IMR-90 (cell line): ENCODE measurements around the gene STAMBPL1. TPM values are rescaled to one million over a fixed set of nuclear protein-coding genes. Genes with fewer than 3 reads are reported as not detected.

Experiments
- ATAC-seq: fragments of 200-7000 bp; cut with Tn5 transposase; 2 replicates; pipeline ENCODE4 v1.9.1; 2020; ENCODE audit warnings: low read depth, mild to moderate bottlenecking, moderate library complexity
- BruUV-seq: library from RNA; stranded (reverse); fragments of 400-500 nt; replicated peaks from 2 replicates; lab custom pipeline; 2021; lab: Mats Ljungman, UMichigan
- CTCF ChIA-PET: fragments of 300-600 bp; formaldehyde crosslinking; extraction: SDS; loops from one replicate; lab custom pipeline; 2021; ENCODE audit warnings: antibody characterized with exemption; lab: Yijun Ruan, JAX
- POLR2A ChIA-PET: fragments of 300-600 bp; sonication (Branson Sonifier 250); formaldehyde crosslinking; loops from one replicate; lab custom pipeline; 2022; ENCODE audit warnings: antibody characterized with exemption; ENCODE audit not compliant: unreplicated experiment; lab: Charles Lee
- DNase-seq: peaks from one replicate; pipeline ENCODE4 v3.0.0; 2013
- H2AFZ ChIP-seq: replicated peaks from 2 replicates; pipeline ENCODE3; 2013; ENCODE audit warnings: low read length, mild to moderate bottlenecking; ENCODE audit not compliant: poor library complexity
- H2AK5ac ChIP-seq: 2 replicates; pipeline ENCODE4 v1.6.1; 2013; ENCODE audit warnings: low read depth, low read length, inconsistent platforms
- H2AK9ac ChIP-seq: replicated peaks from 2 replicates; pipeline ENCODE3; 2013; ENCODE audit warnings: mild to moderate bottlenecking, low read depth, low read length, moderate library complexity; ENCODE audit not compliant: poor library complexity
- H2BK120ac ChIP-seq: 2 replicates; pipeline ENCODE4 v1.6.1; 2013; ENCODE audit warnings: low read depth, low read length, inconsistent platforms
- H2BK15ac ChIP-seq: 3 replicates; pipeline ENCODE4 v1.6.1; 2013; ENCODE audit warnings: low read depth, low read length, inconsistent platforms
- H2BK20ac ChIP-seq: 2 replicates; pipeline ENCODE4 v1.6.1; 2013; ENCODE audit warnings: low read depth, mild to moderate bottlenecking, inconsistent platforms, low read length, moderate library complexity
- H2BK5ac ChIP-seq: 2 replicates; pipeline ENCODE4 v1.6.1; 2013; ENCODE audit warnings: mild to moderate bottlenecking, low read depth, low read length, inconsistent platforms; ENCODE audit not compliant: poor library complexity, severe bottlenecking
- H3K14ac ChIP-seq: replicated peaks from 2 replicates; pipeline ENCODE4 v1.6.1; 2013; ENCODE audit warnings: low read depth, low read length, inconsistent platforms
- H3K18ac ChIP-seq: 2 replicates; pipeline ENCODE4 v1.6.1; 2013; ENCODE audit warnings: low read depth, low read length, control low read depth
- H3K23ac ChIP-seq: 2 replicates; pipeline ENCODE4 v1.6.1; 2013; ENCODE audit warnings: low read depth, low read length, inconsistent platforms
- H3K27ac ChIP-seq: 2 replicates; pipeline ENCODE4 v1.5.1; 2013; ENCODE audit warnings: mild to moderate bottlenecking, control low read depth, low read length; ENCODE audit not compliant: insufficient read depth
- H3K27me3 ChIP-seq: 2 replicates; pipeline ENCODE4 v1.6.1; 2013; ENCODE audit warnings: low read length; ENCODE audit not compliant: control insufficient read depth, insufficient read depth
- H3K36me3 ChIP-seq: 2 replicates; pipeline ENCODE4 v1.6.1; 2013; ENCODE audit warnings: low read length, mixed read lengths; ENCODE audit not compliant: control insufficient read depth, insufficient read depth
- H3K4ac ChIP-seq: 2 replicates; pipeline ENCODE4 v1.6.1; 2013; ENCODE audit warnings: low read depth, low read length, inconsistent platforms
- H3K4me1 ChIP-seq: 2 replicates; pipeline ENCODE4 v1.6.1; 2013; ENCODE audit warnings: low read length, mixed read lengths; ENCODE audit not compliant: control insufficient read depth, insufficient read depth
- H3K4me2 ChIP-seq: 2 replicates; pipeline ENCODE4 v1.6.1; 2013; ENCODE audit warnings: low read depth, mild to moderate bottlenecking, control low read depth, low read length, moderate library complexity
- H3K4me3 ChIP-seq: 2 replicates; pipeline ENCODE4 v1.5.1; 2013; ENCODE audit warnings: low read depth, mild to moderate bottlenecking, control low read depth, low read length, moderate library complexity; ENCODE audit not compliant: insufficient read depth
- H3K56ac ChIP-seq: 2 replicates; pipeline ENCODE4 v1.6.1; 2013; ENCODE audit warnings: low read length, inconsistent platforms; ENCODE audit not compliant: insufficient read depth; ENCODE audit errors: extremely low read depth
- H3K79me1 ChIP-seq, 2 experiments: 2 replicates each; pipeline ENCODE4 v1.6.1; 2013; ENCODE audit warnings: low read length in 2 of 2, inconsistent platforms in 1 of 2, low read depth in 1 of 2
- H3K9ac ChIP-seq: 2 replicates; pipeline ENCODE4 v1.6.1; 2013; ENCODE audit warnings: low read depth, low read length, control low read depth
- H3K9me1 ChIP-seq: 2 replicates; pipeline ENCODE4 v1.6.1; 2013; ENCODE audit warnings: low read length, inconsistent platforms; ENCODE audit not compliant: insufficient read depth
- H3K9me3 ChIP-seq: 2 replicates; pipeline ENCODE4 v1.6.1; 2013; ENCODE audit warnings: low read length; ENCODE audit not compliant: control insufficient read depth, insufficient read depth
- H4K20me1 ChIP-seq: 2 replicates; pipeline ENCODE4 v1.6.1; 2013; ENCODE audit warnings: low read length, inconsistent platforms; ENCODE audit not compliant: insufficient read depth
- H4K5ac ChIP-seq: 2 replicates; pipeline ENCODE4 v1.6.1; 2013; ENCODE audit warnings: mild to moderate bottlenecking, low read depth, low read length, control low read depth
- H4K8ac ChIP-seq, 2 experiments: 2 replicates each; pipeline ENCODE4 v1.6.1; 2013; ENCODE audit warnings: low read depth in 2 of 2, low read length in 2 of 2, control low read depth in 1 of 2, inconsistent platforms in 1 of 2
- H4K91ac ChIP-seq: 2 replicates; pipeline ENCODE4 v1.6.1; 2013; ENCODE audit warnings: low read depth, low read length, inconsistent platforms; ENCODE audit not compliant: insufficient read depth
- BHLHE40 ChIP-seq: fragments of 150-350 bp; IDR thresholded peaks from 2 replicates; pipeline ENCODE4 v1.6.1; 2016; ENCODE audit warnings: mild to moderate bottlenecking, low read depth, low read length
- CEBPB ChIP-seq: IDR thresholded peaks from 2 replicates; pipeline ENCODE4 v1.6.1; 2012; ENCODE audit warnings: low read depth, low read length, improper control_type of control experiment
- CHD1 ChIP-seq: IDR thresholded peaks from 2 replicates; pipeline ENCODE4 v1.6.1; 2012; ENCODE audit warnings: low read depth, low read length, improper control_type of control experiment
- FOS ChIP-seq: fragments of 150-350 bp; IDR thresholded peaks from 2 replicates; pipeline ENCODE4 v1.6.1; 2016; ENCODE audit warnings: low read depth, low read length
- MAFK ChIP-seq: IDR thresholded peaks from 2 replicates; pipeline ENCODE4 v1.6.1; 2012; ENCODE audit warnings: low read depth, low read length, improper control_type of control experiment
- MXI1 ChIP-seq: IDR thresholded peaks from 2 replicates; pipeline ENCODE4 v1.6.1; 2012; ENCODE audit warnings: low read depth, mild to moderate bottlenecking, low read length, moderate library complexity, borderline replicate concordance
- NFE2L2 ChIP-seq: fragments of 150-350 bp; IDR thresholded peaks from 2 replicates; pipeline ENCODE4 v1.6.1; 2016; ENCODE audit warnings: low read depth, mild to moderate bottlenecking, low read length
- POLR2A ChIP-seq: IDR thresholded peaks from 2 replicates; pipeline ENCODE4 v1.6.1; 2012; ENCODE audit warnings: mild to moderate bottlenecking, low read depth, low read length
- RAD21 ChIP-seq: IDR thresholded peaks from 2 replicates; pipeline ENCODE4 v1.6.1; 2012; ENCODE audit warnings: low read length, improper control_type of control experiment
- RCOR1 ChIP-seq: IDR thresholded peaks from 2 replicates; pipeline ENCODE4 v1.6.1; 2012; ENCODE audit warnings: mild to moderate bottlenecking, low read length, improper control_type of control experiment; ENCODE audit not compliant: insufficient replicate concordance
- WGBS, 2 experiments: methylation state at CpG; one replicate each; pipeline versions ENCODE4 v1.1.5 to v1.1.7; 2013; ENCODE audit warnings: missing lambda C conversion rate in 2 of 2; ENCODE audit not compliant: insufficient read length in 1 of 2; ENCODE audit errors: extremely low coverage in 2 of 2; 5-methylcytosine and 5-hydroxymethylcytosine counted together
- dilution Hi-C: fragments of 300-500 bp; cut with HindIII; formaldehyde crosslinking; loops from one replicate; pipeline ENCODE4 v1.14.3; 2018; ENCODE audit warnings: low sequenced_read_pairs; ENCODE audit not compliant: unreplicated experiment
- in situ Hi-C: fragments of 300-500 bp; cut with MboI; formaldehyde crosslinking; loops from 3 replicates; pipeline ENCODE4 v1.14.3; 2019; ENCODE audit warnings: low sequenced_read_pairs, inconsistent platforms, mixed read lengths
- intact Hi-C: fragments of 100-400 bp; cut with micrococcal nuclease; formaldehyde crosslinking; loops from 2 replicates; pipeline ENCODE4 v1.10.0; 2022
- polyA plus RNA-seq, 3 experiments: library from polyadenylated mRNA; depleted of rRNA; stranded (reverse); fragments of >200 nt; gene quantifications; 2 replicates each; pipeline ENCODE4 v1.2.3, GENCODE V29; 2012; ENCODE audit warnings: low replicate concordance in 1 of 3
- total RNA-seq: library from RNA; depleted of rRNA; stranded (reverse); fragments of >200 nt; gene quantifications from 2 replicates; pipeline ENCODE4 v1.2.3, GENCODE V29; 2012
- TF ChIP-seq, protein P1 (sequence below): fragments of 150-350 bp; IDR thresholded peaks from 2 replicates; pipeline ENCODE4 v1.6.1; 2017; ENCODE audit warnings: mild to moderate bottlenecking, antibody characterized with exemption, low read length, low read depth
- TF ChIP-seq, protein P2 (sequence below): fragments of 150-350 bp; IDR thresholded peaks from 2 replicates; pipeline ENCODE4 v1.6.1; 2016; ENCODE audit warnings: low read depth, mild to moderate bottlenecking, low read length, moderate library complexity, borderline replicate concordance

Gene STAMBPL1
- total and polyA plus RNA-seq, 2 of the 4 experiments (the other 2 are of a cell fraction), result 26.8 to 28.1 TPM

DNA sequence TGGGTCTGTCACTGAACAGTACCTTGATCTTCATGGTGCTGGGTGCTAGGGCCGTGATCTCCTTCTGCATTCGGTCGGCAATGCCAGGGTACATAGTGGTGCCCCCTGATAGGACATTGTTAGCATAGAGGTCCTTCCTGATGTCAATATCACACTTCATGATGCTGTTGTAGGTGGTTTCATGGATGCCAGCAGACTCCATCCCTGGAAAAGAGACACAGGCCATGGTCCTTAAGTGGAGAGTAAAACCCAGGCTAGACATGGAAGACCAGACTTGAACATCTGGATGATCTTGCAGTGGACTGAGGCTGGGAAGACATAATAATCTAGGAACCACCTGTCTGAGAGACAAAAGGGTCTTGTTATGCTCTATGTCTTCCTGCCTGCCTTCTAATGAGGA lies 58.0 kb downstream of the STAMBPL1 start:
- peaks cover 34% of the 10 kb centered on the region for H4K20me1 ChIP-seq
- in situ Hi-C loops, result loop anchor here (5.0 kb wide), 1 partner anchor 101 kb away; no protein-coding TSS in a partner anchor
- intact Hi-C loops, result no loop called here

More for the DNA sequence above, 58.0 kb downstream of the STAMBPL1 start:
- POLR2A ChIA-PET, result no interaction called here
- no peak overlapping the region for H3K18ac ChIP-seq
- no peak overlapping the region for H3K4ac ChIP-seq
- no peak overlapping the region for H4K91ac ChIP-seq
- no peak overlapping the region for H3K56ac ChIP-seq
- no peak overlapping the region for H2BK15ac ChIP-seq
- H2BK120ac ChIP-seq, result no peak overlapping the region
- peak overlapping the region in 1 of 2 experiments; percentile 10; a peak in 1 of 4 replicates for H4K8ac ChIP-seq
- DNase-seq, result no peak
- no peak overlapping the region for H4K5ac ChIP-seq
- H3K23ac ChIP-seq, result peak overlapping the region; percentile 35; the same call in 1 of the 2 replicates
- H2AK9ac ChIP-seq, result no peak overlapping the region
- H3K36me3 ChIP-seq, result peaks cover 64% of the 10 kb centered on the region
- H2AFZ ChIP-seq, result no peak overlapping the region
- ATAC-seq, result no peak
- WGBS, 2 experiments, result no CpG with 5 or more reads among the region's 3 CpGs
- H3K9ac ChIP-seq, result no peak overlapping the region
- dilution Hi-C loops, result no loop called here
- no peaks in the 10 kb centered on the region for H3K27me3 ChIP-seq
- H2AK5ac ChIP-seq, result no peak overlapping the region
- peaks cover 13 to 37% of the 10 kb centered on the region in 2 experiments; a peak in 3 of 4 replicates for H3K79me1 ChIP-seq
- no peak overlapping the region for H3K27ac ChIP-seq
- no TSS peak for BruUV-seq
- no peak overlapping the region for H2BK20ac ChIP-seq
- no peak overlapping the region for H3K4me3 ChIP-seq
- no peaks in the 10 kb centered on the region for H3K9me3 ChIP-seq
- H3K14ac ChIP-seq, result no peak overlapping the region
- no peaks in the 10 kb centered on the region for H3K4me1 ChIP-seq
- no peaks in the 10 kb centered on the region for H3K9me1 ChIP-seq
- TF ChIP-seq POLR2A (no peak), BHLHE40 (no peak), RCOR1 (no peak), NFE2L2 (no peak), MXI1 (no peak), MAFK (no peak), RAD21 (no peak), FOS (no peak), CHD1 (no peak), CEBPB (no peak)
- TF ChIP-seq, protein P1, sequence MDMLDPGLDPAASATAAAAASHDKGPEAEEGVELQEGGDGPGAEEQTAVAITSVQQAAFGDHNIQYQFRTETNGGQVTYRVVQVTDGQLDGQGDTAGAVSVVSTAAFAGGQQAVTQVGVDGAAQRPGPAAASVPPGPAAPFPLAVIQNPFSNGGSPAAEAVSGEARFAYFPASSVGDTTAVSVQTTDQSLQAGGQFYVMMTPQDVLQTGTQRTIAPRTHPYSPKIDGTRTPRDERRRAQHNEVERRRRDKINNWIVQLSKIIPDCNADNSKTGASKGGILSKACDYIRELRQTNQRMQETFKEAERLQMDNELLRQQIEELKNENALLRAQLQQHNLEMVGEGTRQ, result no peak
- TF ChIP-seq, protein P2, sequence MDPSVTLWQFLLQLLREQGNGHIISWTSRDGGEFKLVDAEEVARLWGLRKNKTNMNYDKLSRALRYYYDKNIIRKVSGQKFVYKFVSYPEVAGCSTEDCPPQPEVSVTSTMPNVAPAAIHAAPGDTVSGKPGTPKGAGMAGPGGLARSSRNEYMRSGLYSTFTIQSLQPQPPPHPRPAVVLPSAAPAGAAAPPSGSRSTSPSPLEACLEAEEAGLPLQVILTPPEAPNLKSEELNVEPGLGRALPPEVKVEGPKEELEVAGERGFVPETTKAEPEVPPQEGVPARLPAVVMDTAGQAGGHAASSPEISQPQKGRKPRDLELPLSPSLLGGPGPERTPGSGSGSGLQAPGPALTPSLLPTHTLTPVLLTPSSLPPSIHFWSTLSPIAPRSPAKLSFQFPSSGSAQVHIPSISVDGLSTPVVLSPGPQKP, result no peak
- CTCF ChIA-PET, result interaction anchor here (0.7 to 2.2 kb wide), 3 partner anchors 49 to 102 kb away, joined by 4 to 9 read pairs (median 8); no protein-coding TSS in a partner anchor
- H2BK5ac ChIP-seq, result no peak overlapping the region
- no peak overlapping the region for H3K4me2 ChIP-seq
